Upper lobe of left lung (tissue), 6 donors: Measurements from ENCODE around the gene SF3A2. TPM values are rescaled to one million over a fixed set of nuclear protein-coding genes. Genes with fewer than 3 reads are reported as not detected.
A peak's percentile ranks its signal among the peaks of the same experiment; 100 is the strongest.

Source experiments
- ATAC-seq, 2 donors: fragments of 200-7000 bp; cut with Tn5 transposase; one replicate each; pipeline ENCODE4 v1.9.1; 2022; ENCODE audit warnings: mild to moderate bottlenecking in 2 of 2, moderate library complexity in 2 of 2; ENCODE audit not compliant: low FRiP score in 2 of 2
- DNase-seq, 2 donors: peaks; one replicate each; pipeline ENCODE4 v3.0.0-alpha.2; 2019 to 2020
- H3K27ac ChIP-seq, 4 donors: fragments of 200-600 bp; sonication (generic); one replicate each; pipeline ENCODE4 v1.5.1; 2016 to 2019
- H3K27me3 ChIP-seq, 4 donors: fragments of 200-600 bp; sonication (generic); one replicate each; pipeline ENCODE4 v1.5.1; 2017 to 2019
- H3K36me3 ChIP-seq, 4 donors: fragments of 200-600 bp; sonication (generic); one replicate each; pipeline ENCODE4 v1.5.1; 2016 to 2019
- H3K4me1 ChIP-seq, 4 donors: fragments of 200-600 bp; sonication (generic); one replicate each; pipeline ENCODE4 v1.5.1; 2018 to 2019
- H3K4me3 ChIP-seq, 4 donors: fragments of 200-600 bp; sonication (generic); one replicate each; pipeline ENCODE4 v1.5.1; 2017 to 2019; ENCODE audit warnings: mild to moderate bottlenecking in 2 of 4, moderate library complexity in 1 of 4
- H3K9me3 ChIP-seq, 4 donors: fragments of 200-600 bp; sonication (generic); one replicate each; pipeline ENCODE4 v1.5.1; 2018 to 2019
- EP300 ChIP-seq, 4 donors: sonication (generic); formaldehyde crosslinking; IDR thresholded peaks; one replicate each; pipeline ENCODE4 v1.5.1; 2017; ENCODE audit warnings: antibody characterized with exemption in 4 of 4, control low read depth in 2 of 4
- POLR2A ChIP-seq, 4 donors: fragments of 450-650 bp; IDR thresholded peaks; one replicate each; pipeline ENCODE4 v1.5.1; 2016 to 2017; ENCODE audit warnings: antibody characterized with exemption in 4 of 4, mild to moderate bottlenecking in 2 of 4
- POLR2AphosphoS5 ChIP-seq, 2 donors: sonication (generic); formaldehyde crosslinking; IDR thresholded peaks; one replicate each; pipeline ENCODE4 v1.5.1; 2017; ENCODE audit warnings: antibody characterized with exemption in 2 of 2
- WGBS, 2 donors: methylation state at CpG; one replicate each; pipeline ENCODE4 v1.1.5; 2017 to 2018; 5-methylcytosine and 5-hydroxymethylcytosine counted together
- total RNA-seq, 6 donors: library from RNA; depleted of rRNA in 4 of 6; stranded (reverse); fragments of >200 nt in 4 of 6; gene quantifications; one replicate each; pipeline versions ENCODE4 v1.1.0 to v1.2.1, GENCODE V29; 2016 to 2021
- TF ChIP-seq, protein P1 (sequence below), 6 experiments: fragments of 450-650 bp in 4 of 6; fragments of 200-600 bp in 2 of 6; sonication (generic) in 2 of 6; IDR thresholded peaks; one replicate each; pipeline ENCODE4 v1.5.1; 2016 to 2019; ENCODE audit warnings: antibody characterized with exemption in 6 of 6
- donor health status: DM: no; HTN: no; CAD: no; lungs with moderate emphysema.
- donor health status: DM: no; HTN: yes; CAD: no; lungs with severe emphysema.

The SF3A2 gene
- total RNA-seq, 6 donors from 2014 or later, result 39.8 to 104 (median 70.7) TPM

DNA sequence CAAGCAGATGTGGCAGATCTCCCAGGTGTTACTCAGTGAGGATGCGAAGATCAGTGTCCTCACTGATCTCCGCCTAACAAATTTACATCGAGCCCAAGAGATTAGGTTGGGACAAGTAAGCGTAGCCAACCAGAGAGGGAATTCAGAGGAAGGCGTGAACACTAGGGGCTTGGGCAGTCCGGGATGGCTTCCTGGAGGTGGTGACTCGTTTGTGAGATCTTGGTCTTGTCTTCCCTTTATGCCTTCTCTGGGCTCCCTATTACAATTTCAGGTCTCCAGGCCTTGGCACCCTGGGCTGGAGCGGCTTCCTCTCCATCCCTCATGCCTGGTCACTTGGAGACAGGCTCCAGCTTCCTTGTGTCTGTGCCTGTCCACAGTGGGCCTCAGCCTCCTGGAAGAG lies 6.2 kb downstream of the SF3A2 start:
- Histone ChIP-seq H3K9me3 (no peaks in the 10 kb centered on the region), H3K27ac (no peak overlapping the region), H3K4me3 (no peak overlapping the region), H3K36me3 (peaks cover 43 to 55% (median 48%) of the 10 kb centered on the region in 4 donors), H3K27me3 (no peaks in the 10 kb centered on the region), H3K4me1 (peaks cover 59 to 69% (median 62%) of the 10 kb centered on the region in 4 donors)
- no peak for ATAC-seq
- TF ChIP-seq POLR2A (IDR thresholded peaks at IDR 0.05) (no peak), EP300 (IDR thresholded peaks at IDR 0.05) (no peak), POLR2AphosphoS5 (IDR thresholded peaks at IDR 0.05) (no peak)
- TF ChIP-seq, protein P1, sequence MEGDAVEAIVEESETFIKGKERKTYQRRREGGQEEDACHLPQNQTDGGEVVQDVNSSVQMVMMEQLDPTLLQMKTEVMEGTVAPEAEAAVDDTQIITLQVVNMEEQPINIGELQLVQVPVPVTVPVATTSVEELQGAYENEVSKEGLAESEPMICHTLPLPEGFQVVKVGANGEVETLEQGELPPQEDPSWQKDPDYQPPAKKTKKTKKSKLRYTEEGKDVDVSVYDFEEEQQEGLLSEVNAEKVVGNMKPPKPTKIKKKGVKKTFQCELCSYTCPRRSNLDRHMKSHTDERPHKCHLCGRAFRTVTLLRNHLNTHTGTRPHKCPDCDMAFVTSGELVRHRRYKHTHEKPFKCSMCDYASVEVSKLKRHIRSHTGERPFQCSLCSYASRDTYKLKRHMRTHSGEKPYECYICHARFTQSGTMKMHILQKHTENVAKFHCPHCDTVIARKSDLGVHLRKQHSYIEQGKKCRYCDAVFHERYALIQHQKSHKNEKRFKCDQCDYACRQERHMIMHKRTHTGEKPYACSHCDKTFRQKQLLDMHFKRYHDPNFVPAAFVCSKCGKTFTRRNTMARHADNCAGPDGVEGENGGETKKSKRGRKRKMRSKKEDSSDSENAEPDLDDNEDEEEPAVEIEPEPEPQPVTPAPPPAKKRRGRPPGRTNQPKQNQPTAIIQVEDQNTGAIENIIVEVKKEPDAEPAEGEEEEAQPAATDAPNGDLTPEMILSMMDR (IDR thresholded peaks at IDR 0.05), result no peak
- DNase-seq, result no peak
- 90% methylated on average over 7 to 8 of the region's 8 CpGs for WGBS, 2 donors

DNA sequence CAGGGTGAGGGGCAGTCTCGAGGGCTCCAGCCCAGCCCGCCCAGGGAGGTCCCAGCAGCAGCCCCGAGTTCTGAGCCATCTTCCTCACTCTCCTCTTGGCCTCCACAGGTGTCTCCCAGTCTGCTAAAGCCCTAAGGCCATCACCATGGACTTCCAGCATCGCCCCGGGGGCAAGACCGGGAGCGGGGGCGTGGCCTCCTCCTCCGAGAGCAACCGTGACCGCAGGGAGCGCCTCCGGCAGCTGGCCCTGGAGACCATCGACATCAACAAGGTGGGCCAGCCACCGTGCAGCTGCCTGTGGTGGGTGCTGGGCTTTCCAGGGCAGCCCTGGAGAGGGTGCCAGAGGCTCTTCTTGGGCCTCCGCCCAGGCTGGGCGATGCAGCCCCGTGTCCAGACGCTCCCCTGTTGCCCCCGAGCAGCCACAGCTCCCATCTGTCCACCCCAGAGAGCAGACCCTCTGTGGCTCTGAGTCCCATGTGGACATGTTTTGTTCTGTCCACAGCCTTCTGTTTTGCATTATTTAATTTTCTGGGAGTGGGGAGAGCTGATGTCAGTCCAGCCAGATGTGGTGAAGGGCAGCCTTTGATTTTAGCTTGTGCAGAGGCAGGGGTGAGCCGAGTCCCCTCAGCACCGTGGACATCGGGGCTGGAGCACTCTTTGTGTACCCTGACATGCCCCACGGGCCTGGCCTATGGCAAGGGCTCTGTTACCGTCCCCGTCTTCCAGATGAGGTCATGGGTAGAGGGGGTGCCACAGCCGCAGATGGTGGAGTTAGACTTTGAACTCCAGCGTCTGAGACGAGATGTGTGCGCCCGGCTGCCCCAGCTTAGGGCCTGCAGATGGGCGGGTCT lies 6.9 kb downstream of the SF3A2 start:
- Histone ChIP-seq H3K36me3 (peaks cover 43 to 61% (median 54%) of the 10 kb centered on the region in 4 donors), H3K27ac (no peak overlapping the region)

DNA sequence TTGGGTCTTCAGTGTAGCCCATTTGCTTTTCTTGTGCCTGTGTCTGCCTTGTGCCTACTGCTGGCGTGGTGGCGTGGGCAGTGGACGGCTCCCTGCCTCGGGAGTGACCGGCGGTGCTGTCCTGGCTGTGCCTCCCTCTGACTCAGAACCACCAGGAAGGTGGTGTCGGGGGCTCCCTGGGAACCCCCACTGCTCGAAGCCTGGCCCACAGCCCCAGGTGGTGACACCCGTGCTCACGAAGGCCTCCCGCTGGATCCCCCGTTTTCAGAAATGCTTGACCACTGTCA lies 7.4 kb downstream of the SF3A2 start:
- Histone ChIP-seq H3K4me1 (peaks cover 47 to 57% (median 49%) of the 10 kb centered on the region in 4 donors), H3K4me3 (no peak overlapping the region), H3K27ac (no peak overlapping the region), H3K36me3 (peaks cover 43 to 67% (median 60%) of the 10 kb centered on the region in 4 donors), H3K27me3 (no peaks in the 10 kb centered on the region), H3K9me3 (no peaks in the 10 kb centered on the region)
- 97% methylated on average over 6 of the region's 12 CpGs; no CpG with 5 or more reads in 1 of the 2 donors for WGBS, 2 donors
- ATAC-seq (no peak), DNase-seq (peak in 1 of 2 donors; percentile 64)
- TF ChIP-seq POLR2AphosphoS5 (IDR thresholded peaks at IDR 0.05) (no peak), EP300 (IDR thresholded peaks at IDR 0.05) (no peak), POLR2A (IDR thresholded peaks at IDR 0.05) (no peak)
- TF ChIP-seq, protein P1 (IDR thresholded peaks at IDR 0.05), result no peak

More for the DNA sequence above, 6.9 kb downstream of the SF3A2 start:
- H3K9me3 ChIP-seq, result no peaks in the 10 kb centered on the region
- no peak overlapping the region for H3K4me3 ChIP-seq
- TF ChIP-seq, protein P1 (IDR thresholded peaks at IDR 0.05), result no peak
- no peak for TF ChIP-seq POLR2AphosphoS5 (IDR thresholded peaks at IDR 0.05)
- TF ChIP-seq EP300 (IDR thresholded peaks at IDR 0.05), result no peak
- no peak for TF ChIP-seq POLR2A (IDR thresholded peaks at IDR 0.05)
- ATAC-seq, result no peak
- H3K27me3 ChIP-seq, result no peaks in the 10 kb centered on the region
- 89 to 91% methylated on average over 15 to 26 of the region's 32 CpGs for WGBS, 2 donors
- H3K4me1 ChIP-seq, result peaks cover 53 to 63% (median 55%) of the 10 kb centered on the region in 4 donors
- DNase-seq, result peak in 1 of 2 donors; percentile 78

DNA sequence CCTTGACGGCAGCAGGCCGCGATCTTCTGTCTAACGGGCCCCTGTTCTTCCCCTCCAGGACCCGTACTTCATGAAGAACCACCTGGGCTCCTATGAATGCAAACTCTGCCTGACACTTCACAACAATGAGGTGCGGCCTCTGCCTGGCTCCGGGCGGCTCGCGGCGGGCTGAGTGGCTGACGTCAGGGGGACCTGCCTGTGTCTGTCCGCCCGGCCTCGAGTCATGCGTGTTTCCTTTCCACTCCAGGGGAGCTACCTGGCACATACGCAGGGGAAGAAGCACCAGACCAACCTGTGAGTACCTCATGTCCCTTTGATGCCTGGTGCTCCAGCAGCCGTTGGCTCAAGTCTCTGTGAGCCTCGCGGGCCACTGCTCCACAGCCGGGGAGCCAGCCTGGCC lies 7.9 kb downstream of the SF3A2 start:
- 93 to 97% methylated on average over 6 to 15 of the region's 21 CpGs for WGBS, 2 donors
- no peak for ATAC-seq
- no peaks in the 10 kb centered on the region for H3K9me3 ChIP-seq

More for the DNA sequence above, 7.9 kb downstream of the SF3A2 start:
- TF ChIP-seq POLR2A (IDR thresholded peaks at IDR 0.05) (no peak), EP300 (IDR thresholded peaks at IDR 0.05) (no peak), POLR2AphosphoS5 (IDR thresholded peaks at IDR 0.05) (no peak)
- TF ChIP-seq, protein P1 (IDR thresholded peaks at IDR 0.05), result no peak
- H3K4me1 ChIP-seq, result peaks cover 43 to 53% (median 45%) of the 10 kb centered on the region in 4 donors
- peak in 1 of 2 donors; percentile 77 for DNase-seq
- H3K36me3 ChIP-seq, result peaks cover 43 to 67% (median 60%) of the 10 kb centered on the region in 4 donors
- H3K4me3 ChIP-seq, result no peak overlapping the region
- H3K27ac ChIP-seq, result no peak overlapping the region
- peaks cover 0 to under 1% (median 0%) of the 10 kb centered on the region in 4 donors for H3K27me3 ChIP-seq
